Stimulated activated CD8-positive, alpha-beta memory T cell treated with anti-CD3 and anti-CD28 coated beads, Interleukin-12 subunit alpha, Interleukin-12 subunit beta, amount 100 ng/mL, for 24 hours (primary cell): ENCODE measurements around the gene SUGP2.
"Not testable (repeated sequence)": the region's sequence is repeated elsewhere in the genome, so short reads cannot be mapped to it uniquely, and the experiment has no call there.

Experiments used
- DNase-seq: peaks from one replicate; pipeline ENCODE4 v3.0.0-alpha.2; 2020; ENCODE audit errors: extremely low read depth

The SUGP2 gene

GRCh38 chr19:19032420-19033175 lies 719 bp downstream of the SUGP2 start:
- DNase-seq = peak; percentile 63

- DNase-seq = no peak
Observed at GRCh38 chr19:19031891-19032290, 1.4 kb downstream of the SUGP2 start.

- no peak for DNase-seq
Observed at GRCh38 chr19:19028526-19028925, 4.8 kb downstream of the SUGP2 start.

DNA sequence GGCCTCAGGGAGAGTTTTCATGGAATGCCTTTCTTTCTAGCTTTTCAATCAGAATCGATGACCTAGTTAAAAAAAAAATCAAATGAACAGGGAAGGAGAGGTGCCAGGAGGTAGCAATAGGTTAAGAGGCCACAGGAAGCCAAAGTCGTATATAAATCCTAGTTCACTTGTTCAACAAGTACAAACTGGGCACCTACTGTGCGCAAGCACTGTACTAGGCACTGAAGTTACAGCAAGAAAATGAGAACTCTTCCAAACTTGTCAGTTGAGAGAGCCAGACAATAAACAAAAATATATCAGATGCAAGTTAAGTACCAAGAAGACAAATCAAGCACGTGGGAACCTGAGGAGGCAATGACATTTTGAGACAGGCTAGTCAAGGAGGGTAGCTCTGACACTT lies 6.1 kb downstream of the SUGP2 start:
- no peak for DNase-seq

DNA sequence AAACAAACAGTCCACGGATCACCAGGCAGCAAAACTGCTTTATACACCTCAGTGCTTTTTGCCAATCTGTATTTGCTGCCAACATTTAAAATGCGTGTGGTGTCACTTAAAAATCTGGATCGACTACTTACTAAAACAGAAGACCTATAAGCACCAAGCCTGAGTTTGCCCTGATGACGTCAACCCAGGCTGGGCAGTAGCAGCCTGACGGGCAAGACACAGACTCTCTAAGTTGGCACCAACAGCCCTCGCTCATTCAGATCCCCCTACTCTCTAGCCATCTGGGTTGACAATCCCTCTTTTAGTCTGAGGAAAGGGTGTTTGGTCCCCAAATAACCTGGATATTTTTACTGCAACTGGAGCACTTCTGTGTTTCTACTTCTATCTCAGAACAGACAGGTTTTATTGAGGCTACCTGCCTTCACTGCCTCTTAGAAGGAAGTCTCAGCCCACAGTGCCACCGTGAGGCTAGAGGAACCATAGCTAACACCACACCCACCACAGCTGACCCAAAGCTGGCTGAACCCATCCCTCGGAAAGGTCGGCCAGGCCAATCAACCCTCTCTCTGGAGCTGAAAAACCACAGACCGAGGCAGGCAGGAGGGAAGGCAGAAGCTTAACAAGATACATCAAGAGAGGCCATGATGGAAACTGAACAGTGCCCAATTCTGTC lies 6.9 kb downstream of the SUGP2 start:
- no peak for DNase-seq

DNA sequence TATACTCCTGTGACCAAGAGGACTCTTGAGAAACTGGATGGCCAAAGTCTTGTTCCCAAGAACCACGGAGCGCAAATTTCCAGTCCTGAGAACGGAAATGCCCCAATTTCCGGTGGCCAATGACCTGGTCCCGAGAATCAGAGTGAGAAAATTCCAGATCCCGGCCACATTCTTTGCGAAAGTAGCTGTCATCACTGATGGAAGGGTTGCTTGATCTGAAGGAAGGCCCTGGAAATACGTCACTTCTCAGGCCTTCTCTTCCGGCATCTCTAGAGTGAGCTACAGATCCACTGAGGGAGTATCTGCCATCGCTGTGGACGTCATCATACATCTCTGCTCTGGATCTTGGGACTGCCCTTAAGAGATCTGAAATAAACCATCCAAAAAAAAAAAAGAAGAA lies 7.5 kb downstream of the SUGP2 start:
- DNase-seq = no peak

DNA sequence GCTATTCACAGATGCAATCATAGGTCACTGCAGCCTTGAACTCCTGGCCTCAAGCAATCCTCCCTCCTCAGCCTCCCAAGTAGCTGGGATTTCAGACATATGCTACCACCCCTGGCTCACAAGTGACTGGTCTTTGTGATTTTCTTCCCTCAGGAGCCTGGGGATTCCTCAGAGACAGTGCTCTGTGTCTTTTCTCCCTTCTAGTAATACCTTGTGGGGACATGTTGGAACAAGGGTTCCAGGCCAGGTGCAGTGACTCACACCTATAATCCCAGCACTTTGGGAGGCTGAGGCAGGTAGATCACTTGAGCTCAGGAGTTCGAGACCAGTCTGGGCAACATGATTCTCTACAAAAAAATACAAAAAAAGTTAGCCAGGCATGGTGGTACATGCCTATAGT lies 9.9 kb downstream of the SUGP2 start:
- not testable (repeated sequence) for DNase-seq

GRCh38 chr19:19022380-19022961 lies 10.8 kb downstream of the SUGP2 start:
- DNase-seq = no peak

- no peak for DNase-seq
Observed at GRCh38 chr19:19021115-19021514, 12.2 kb downstream of the SUGP2 start.

DNA sequence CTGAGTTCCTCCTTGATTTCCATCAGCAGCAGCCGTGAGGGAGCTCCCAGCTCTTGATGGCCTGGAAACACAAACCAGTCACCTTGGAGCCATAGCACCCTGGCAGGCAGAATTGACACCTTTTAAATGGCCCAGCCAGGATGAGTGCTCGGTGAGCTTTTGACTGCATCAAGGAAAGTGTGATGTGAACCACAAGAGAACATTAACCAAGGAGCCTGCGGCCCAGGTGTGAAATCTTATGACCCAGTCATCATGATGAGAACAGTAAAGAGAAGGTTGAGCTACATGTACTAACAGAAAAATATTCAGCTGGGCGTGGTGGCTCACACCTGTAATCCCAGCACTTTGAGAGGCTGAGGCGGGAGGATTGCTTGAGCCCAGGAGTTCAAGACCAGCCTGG lies 22.8 kb downstream of the SUGP2 start:
- DNase-seq = no peak

DNA sequence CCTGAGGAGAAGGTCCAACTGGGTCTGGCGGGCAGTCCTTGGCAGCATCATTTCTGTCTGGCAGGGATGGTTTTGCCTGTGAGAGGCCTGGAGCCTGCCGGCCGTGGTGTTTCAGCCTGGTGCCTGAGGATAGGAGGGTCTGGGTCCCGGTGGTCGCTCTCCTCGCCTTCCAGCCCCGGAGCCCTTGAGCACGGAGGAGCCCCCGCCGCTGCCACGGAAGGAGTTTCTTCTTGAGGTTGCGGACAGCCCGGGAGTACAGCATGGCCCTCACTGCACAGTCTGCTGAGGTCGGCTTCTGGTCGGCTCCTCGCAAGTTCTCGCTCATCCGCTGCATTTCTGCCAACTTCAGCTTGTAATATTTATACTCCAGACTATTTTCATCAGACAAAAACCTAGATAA lies 23.4 kb downstream of the SUGP2 start:
- no peak for DNase-seq

DNA sequence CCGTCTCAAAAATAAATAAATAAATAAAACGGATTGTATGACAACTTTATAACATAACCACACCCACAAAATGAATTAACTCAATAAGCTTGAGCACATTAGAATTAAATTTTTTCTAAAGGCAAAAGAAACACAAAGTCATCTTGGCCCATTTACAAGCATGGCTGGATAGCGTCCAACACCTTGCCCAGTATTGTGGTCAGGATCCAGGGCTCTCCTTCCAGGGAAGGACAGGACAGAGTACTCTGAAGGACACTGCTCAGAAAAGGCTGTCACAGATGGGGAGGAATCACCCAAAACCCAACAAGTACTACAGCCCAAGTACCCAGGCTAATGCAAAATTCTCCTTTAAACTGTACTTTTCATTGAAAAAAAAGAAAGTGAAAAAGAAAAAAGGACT lies 27.1 kb downstream of the SUGP2 start:
- no peak for DNase-seq

- DNase-seq = no peak
Observed at GRCh38 chr19:19004144-19004543, 29.2 kb downstream of the SUGP2 start.

DNA sequence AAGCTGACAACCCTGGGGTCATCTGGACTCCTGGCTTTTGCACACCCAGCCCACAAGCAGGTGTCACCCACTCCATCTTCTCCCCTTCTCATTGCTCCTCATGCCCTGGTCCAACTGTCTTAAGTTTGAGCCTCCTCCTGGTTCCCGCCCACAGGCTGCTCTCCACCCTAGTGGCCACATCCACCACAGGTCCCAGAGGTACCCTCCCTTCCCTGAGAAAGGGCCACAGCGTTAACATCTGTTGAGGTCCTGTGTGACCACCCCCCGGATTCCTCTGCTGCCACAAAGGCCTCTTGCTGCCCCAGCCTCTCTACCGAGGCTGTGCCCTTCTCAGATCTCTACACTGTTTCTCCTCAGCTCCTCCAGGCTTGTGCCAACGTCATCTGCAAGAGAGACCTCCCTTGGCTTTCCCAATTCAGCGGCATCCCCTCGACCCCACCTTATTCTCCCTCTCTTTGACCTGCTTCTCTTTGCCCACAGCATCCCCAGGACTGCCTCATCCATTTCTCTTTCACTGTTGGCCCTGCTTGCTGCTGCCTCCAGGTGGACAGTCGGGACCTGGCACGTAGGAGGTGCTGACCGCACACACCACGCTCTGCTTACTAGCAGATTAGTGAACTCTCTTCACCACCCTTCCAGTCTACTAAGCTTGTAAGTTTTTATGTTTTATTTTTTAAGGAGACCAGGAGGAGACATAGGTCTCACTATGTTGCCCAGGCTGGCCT lies 33.3 kb downstream of the SUGP2 start:
- DNase-seq = no peak

DNA sequence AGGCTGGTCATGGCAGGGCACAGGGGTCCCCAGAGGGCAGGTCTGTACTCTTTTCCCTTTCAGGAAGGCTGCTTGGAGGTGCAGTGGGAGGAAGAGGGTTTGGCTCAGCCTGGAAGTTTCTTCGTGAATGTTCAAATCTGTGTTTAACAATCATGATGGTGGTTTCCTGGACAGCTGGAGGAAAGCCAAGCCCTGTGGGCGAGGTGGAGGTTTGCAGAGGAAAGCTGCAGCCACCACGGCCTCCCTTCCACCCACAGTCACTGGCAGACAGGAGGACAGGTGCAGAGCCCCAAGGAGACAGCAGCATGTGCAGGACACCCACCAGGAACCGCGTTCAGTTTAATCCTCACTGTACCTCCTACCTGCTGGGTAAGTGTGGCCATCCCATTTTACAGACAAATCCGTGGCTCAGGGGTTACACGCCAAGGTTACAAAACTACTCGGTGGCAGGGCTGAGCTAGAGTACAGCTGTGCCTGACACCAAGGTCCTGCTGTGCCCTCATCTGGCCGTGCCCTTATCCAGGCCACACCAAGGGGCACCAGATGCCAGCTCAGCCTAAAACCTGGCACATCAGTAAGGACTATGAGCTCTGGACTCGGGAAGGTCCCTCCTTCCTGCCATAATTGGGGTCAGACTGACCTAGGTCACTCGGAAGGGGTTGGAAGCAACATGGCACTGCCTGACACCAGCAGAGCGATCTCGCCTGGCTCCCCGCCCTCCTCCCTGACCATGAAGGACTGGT lies 34.1 kb downstream of the SUGP2 start:
- no peak for DNase-seq

- no peak for DNase-seq
Observed at GRCh38 chr19:18998276-18998675, 35.0 kb downstream of the SUGP2 start.

DNA sequence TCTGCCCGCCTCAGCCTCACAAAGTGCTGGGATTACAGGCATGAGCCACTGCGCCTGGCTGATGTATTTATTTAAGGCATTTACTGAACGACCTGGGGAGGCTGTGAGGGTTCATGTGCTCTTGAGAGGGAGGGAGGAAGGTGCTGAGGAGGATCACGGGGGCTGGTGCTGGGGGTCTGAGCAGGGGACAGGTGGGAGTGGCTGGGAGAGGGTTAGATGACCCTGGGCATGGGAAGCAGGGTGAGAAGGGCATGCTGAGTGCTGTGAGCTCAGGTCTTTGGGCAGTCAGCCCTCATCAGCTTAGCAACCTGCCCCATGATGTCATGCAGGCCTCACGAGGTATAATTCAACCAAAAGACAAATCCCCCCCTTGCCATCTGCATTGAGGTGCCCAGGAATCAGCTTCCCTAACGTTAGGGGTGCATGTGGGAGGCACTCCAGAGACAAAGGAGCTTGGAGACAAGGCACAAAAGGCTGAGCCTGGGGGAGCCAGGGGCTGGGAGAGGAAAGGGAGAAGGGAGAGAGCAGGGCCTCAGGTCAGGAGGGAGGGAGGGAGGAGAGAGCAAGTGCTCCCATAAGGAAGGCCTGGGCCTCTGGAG lies 36.4 kb downstream of the SUGP2 start:
- no peak for DNase-seq

DNA sequence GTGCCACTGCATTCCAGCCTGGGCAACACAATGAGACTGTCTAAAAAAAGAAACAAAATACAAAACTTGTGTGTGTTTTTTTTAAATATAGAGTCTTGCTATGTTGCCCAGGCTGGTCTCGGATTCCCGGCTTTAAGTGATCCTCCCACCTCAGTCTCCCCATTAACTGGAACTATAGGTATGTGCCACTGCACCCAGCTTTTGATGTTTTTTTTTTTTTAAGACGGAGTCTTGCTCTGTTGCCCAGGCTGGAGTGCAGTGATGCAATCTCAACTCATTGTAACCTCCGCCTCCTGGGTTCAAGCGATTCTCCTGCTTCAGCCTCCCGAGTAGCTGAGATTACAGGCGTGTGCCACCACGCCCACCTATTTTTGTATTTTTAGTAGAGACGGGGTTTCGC lies 37.0 kb downstream of the SUGP2 start:
- DNase-seq = no peak

DNA sequence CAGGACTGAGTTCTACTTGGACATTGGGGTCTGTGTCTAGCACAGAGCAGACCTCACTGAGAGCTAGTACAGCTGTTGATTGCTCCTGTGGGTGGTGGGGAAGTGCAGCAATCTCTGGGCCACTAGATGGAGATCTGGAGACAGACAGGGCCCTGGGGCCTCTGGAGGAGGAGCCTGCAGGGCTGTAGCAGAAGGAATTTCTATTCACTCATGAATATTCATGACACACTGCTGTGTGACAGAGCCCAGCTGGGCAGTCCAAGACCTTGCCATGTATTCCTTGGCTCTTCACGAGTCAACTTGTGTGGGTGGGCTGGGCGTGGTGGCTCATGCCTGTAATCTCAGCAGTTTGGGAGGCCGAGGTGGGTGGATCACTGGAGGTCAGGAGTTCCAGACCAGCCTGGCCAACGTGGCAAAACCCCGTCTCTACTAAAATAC lies 37.5 kb downstream of the SUGP2 start:
- no peak for DNase-seq

DNA sequence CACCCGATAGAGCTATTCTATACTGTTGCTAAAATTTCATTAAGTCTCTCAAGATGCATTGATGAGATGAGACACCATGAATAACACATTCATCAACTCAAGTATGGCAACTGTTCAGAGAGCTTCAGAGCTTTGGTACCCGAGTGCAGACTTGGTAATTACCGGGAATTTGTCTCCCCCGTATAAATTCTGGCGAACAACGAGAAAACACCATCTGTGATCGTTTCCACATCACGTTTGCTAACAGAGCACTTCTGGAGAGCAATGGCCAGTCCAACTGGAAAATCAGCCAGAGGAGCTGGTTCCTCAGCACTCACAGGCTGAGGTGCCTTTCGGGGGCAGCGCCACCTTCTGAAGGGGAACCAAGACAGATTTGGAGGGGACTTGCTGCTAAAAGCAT lies 40.2 kb downstream of the SUGP2 start:
- no peak for DNase-seq

GRCh38 chr19:18992696-18993095 lies 40.6 kb downstream of the SUGP2 start:
- no peak for DNase-seq
